Upper lobe of left lung (tissue), 6 donors: ENCODE results near the gene PGLYRP1. TPM values are rescaled to one million over a fixed set of nuclear protein-coding genes. Genes with fewer than 3 reads are reported as not detected.

ENCODE experiments used
- ATAC-seq, 2 donors: fragments of 200-7000 bp; cut with Tn5 transposase; one replicate each; pipeline ENCODE4 v1.9.1; 2022; ENCODE audit warnings: mild to moderate bottlenecking in 2 of 2, moderate library complexity in 2 of 2; ENCODE audit not compliant: low FRiP score in 2 of 2
- DNase-seq, 2 donors: peaks; one replicate each; pipeline ENCODE4 v3.0.0-alpha.2; 2019 to 2020
- H3K27ac ChIP-seq, 4 donors: fragments of 200-600 bp; sonication (generic); one replicate each; pipeline ENCODE4 v1.5.1; 2016 to 2019
- H3K27me3 ChIP-seq, 4 donors: fragments of 200-600 bp; sonication (generic); one replicate each; pipeline ENCODE4 v1.5.1; 2017 to 2019
- H3K36me3 ChIP-seq, 4 donors: fragments of 200-600 bp; sonication (generic); one replicate each; pipeline ENCODE4 v1.5.1; 2016 to 2019
- H3K4me1 ChIP-seq, 4 donors: fragments of 200-600 bp; sonication (generic); one replicate each; pipeline ENCODE4 v1.5.1; 2018 to 2019
- H3K4me3 ChIP-seq, 4 donors: fragments of 200-600 bp; sonication (generic); one replicate each; pipeline ENCODE4 v1.5.1; 2017 to 2019; ENCODE audit warnings: mild to moderate bottlenecking in 2 of 4, moderate library complexity in 1 of 4
- H3K9me3 ChIP-seq, 4 donors: fragments of 200-600 bp; sonication (generic); one replicate each; pipeline ENCODE4 v1.5.1; 2018 to 2019
- EP300 ChIP-seq, 4 donors: sonication (generic); formaldehyde crosslinking; IDR thresholded peaks; one replicate each; pipeline ENCODE4 v1.5.1; 2017; ENCODE audit warnings: antibody characterized with exemption in 4 of 4, control low read depth in 2 of 4
- POLR2A ChIP-seq, 4 donors: fragments of 450-650 bp; IDR thresholded peaks; one replicate each; pipeline ENCODE4 v1.5.1; 2016 to 2017; ENCODE audit warnings: antibody characterized with exemption in 4 of 4, mild to moderate bottlenecking in 2 of 4
- POLR2AphosphoS5 ChIP-seq, 2 donors: sonication (generic); formaldehyde crosslinking; IDR thresholded peaks; one replicate each; pipeline ENCODE4 v1.5.1; 2017; ENCODE audit warnings: antibody characterized with exemption in 2 of 2
- WGBS, 2 donors: methylation state at CpG; one replicate each; pipeline ENCODE4 v1.1.5; 2017 to 2018; 5-methylcytosine and 5-hydroxymethylcytosine counted together
- total RNA-seq, 6 donors: library from RNA; depleted of rRNA in 4 of 6; stranded (reverse); fragments of >200 nt in 4 of 6; gene quantifications; one replicate each; pipeline versions ENCODE4 v1.1.0 to v1.2.1, GENCODE V29; 2016 to 2021
- TF ChIP-seq, protein P1 (sequence below), 6 experiments: fragments of 450-650 bp in 4 of 6; fragments of 200-600 bp in 2 of 6; sonication (generic) in 2 of 6; IDR thresholded peaks; one replicate each; pipeline ENCODE4 v1.5.1; 2016 to 2019; ENCODE audit warnings: antibody characterized with exemption in 6 of 6
- donor health status: DM: no; HTN: no; CAD: no; lungs with moderate emphysema.
- donor health status: DM: no; HTN: yes; CAD: no; lungs with severe emphysema.

The PGLYRP1 gene, protein sequence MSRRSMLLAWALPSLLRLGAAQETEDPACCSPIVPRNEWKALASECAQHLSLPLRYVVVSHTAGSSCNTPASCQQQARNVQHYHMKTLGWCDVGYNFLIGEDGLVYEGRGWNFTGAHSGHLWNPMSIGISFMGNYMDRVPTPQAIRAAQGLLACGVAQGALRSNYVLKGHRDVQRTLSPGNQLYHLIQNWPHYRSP
- 1 to 10 TPM in 4 of 6 donors, not detected in 2; 2.1 to 4.3 (median 3.3) TPM for total RNA-seq

DNA sequence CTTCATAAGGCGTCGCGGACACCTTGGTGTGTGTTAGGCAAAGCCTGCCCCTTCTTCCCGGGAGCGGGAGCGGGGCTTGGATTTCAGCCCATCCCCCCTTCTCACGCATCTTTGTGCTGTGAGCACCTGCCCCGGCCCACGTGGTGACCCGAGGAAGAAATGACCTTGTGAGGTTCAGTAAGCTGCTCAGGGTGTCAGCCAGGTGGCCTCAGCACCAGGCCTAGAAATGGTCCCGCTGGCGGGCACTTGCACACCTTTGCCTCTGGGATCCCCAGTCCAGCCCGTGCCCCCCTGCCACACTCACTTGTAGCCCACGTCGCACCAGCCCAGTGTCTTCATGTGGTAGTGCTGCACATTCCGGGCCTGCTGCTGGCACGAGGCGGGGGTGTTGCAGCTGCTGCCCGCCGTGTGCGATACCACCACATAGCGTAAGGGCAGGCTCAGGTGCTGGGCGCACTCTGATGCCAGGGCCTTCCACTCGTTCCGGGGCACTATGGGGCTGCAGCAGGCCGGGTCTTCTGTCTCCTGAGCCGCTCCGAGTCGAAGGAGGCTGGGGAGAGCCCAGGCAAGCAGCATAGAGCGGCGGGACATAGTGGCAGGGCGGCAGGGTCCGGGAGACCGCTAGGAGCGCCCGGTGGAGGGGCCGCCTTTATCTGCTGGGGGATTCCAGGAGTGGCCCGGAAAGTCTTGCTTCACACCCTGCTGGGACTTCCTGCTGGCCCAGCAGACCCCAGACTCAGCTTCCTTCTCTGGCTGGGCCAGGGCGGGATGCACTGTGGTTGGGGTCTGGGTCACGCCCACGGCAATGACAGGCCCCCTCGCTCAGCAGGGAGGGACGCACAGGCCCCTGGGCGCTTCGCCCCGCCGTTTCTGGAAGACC is at the start of gene PGLYRP1:
TSS of gene PGLYRP1 (minus strand) at position 623 of the 880 bp plus-strand sequence. CDS start at position 591, 32 bp downstream.
- TF ChIP-seq EP300 (IDR thresholded peaks at IDR 0.05) (no peak), POLR2A (IDR thresholded peaks at IDR 0.05) (no peak), POLR2AphosphoS5 (IDR thresholded peaks at IDR 0.05) (no peak)
- TF ChIP-seq, protein P1, sequence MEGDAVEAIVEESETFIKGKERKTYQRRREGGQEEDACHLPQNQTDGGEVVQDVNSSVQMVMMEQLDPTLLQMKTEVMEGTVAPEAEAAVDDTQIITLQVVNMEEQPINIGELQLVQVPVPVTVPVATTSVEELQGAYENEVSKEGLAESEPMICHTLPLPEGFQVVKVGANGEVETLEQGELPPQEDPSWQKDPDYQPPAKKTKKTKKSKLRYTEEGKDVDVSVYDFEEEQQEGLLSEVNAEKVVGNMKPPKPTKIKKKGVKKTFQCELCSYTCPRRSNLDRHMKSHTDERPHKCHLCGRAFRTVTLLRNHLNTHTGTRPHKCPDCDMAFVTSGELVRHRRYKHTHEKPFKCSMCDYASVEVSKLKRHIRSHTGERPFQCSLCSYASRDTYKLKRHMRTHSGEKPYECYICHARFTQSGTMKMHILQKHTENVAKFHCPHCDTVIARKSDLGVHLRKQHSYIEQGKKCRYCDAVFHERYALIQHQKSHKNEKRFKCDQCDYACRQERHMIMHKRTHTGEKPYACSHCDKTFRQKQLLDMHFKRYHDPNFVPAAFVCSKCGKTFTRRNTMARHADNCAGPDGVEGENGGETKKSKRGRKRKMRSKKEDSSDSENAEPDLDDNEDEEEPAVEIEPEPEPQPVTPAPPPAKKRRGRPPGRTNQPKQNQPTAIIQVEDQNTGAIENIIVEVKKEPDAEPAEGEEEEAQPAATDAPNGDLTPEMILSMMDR (IDR thresholded peaks at IDR 0.05): no peak
- Histone ChIP-seq H3K27me3 (peaks cover 0 to 10% (median 5%) of the 10 kb centered on the region in 4 donors), H3K9me3 (no peaks in the 10 kb centered on the region), H3K36me3 (no peaks in the 10 kb centered on the region), H3K4me3 (peak within 1 kb of the TSS in 2 of 4 donors; percentile 13 to 21), H3K4me1 (no peaks in the 10 kb centered on the region), H3K27ac (peak within 1 kb of the TSS in 3 of 4 donors; percentile 55 to 79 (median 59))
- DNase-seq (peak in 1 of 2 donors; percentile 69), ATAC-seq (no peak)
- 20 to 27% methylated on average over 1 to 44 of the region's 47 CpGs for WGBS, 2 donors

GRCh38 chr19:46069806-46070341 is 47.0 kb upstream of the PGLYRP1 start:
- DNase-seq (no peak), ATAC-seq (no peak)
- Histone ChIP-seq H3K4me3 (no peak overlapping the region), H3K27ac (no peak overlapping the region), H3K36me3 (no peaks in the 10 kb centered on the region), H3K4me1 (no peaks in the 10 kb centered on the region), H3K27me3 (peaks cover 0 to 3% (median 0%) of the 10 kb centered on the region in 4 donors), H3K9me3 (no peaks in the 10 kb centered on the region)
- TF ChIP-seq, protein P1 (IDR thresholded peaks at IDR 0.05): no peak
- no peak for TF ChIP-seq POLR2A (IDR thresholded peaks at IDR 0.05)
- TF ChIP-seq EP300 (IDR thresholded peaks at IDR 0.05): no peak
- TF ChIP-seq POLR2AphosphoS5 (IDR thresholded peaks at IDR 0.05): no peak
- 37 to 43% methylated on average over 6 of the region's 6 CpGs for WGBS, 2 donors

GRCh38 chr19:46068345-46069258 is 45.7 kb upstream of the PGLYRP1 start:
- ATAC-seq: peak in 1 of 2 donors; percentile 29
- H3K27ac ChIP-seq: no peak overlapping the region
- H3K27me3 ChIP-seq: peaks cover 0 to 3% (median 0%) of the 10 kb centered on the region in 4 donors
- TF ChIP-seq, protein P1 (IDR thresholded peaks at IDR 0.05): no peak
- TF ChIP-seq POLR2A (IDR thresholded peaks at IDR 0.05) (no peak), EP300 (IDR thresholded peaks at IDR 0.05) (no peak), POLR2AphosphoS5 (IDR thresholded peaks at IDR 0.05) (no peak)
- no peak for DNase-seq
- H3K4me1 ChIP-seq: no peaks in the 10 kb centered on the region
- H3K9me3 ChIP-seq: no peaks in the 10 kb centered on the region
- no peak overlapping the region for H3K4me3 ChIP-seq
- no peaks in the 10 kb centered on the region for H3K36me3 ChIP-seq
- WGBS, 2 donors: 70 to 79% methylated on average over 12 of the region's 12 CpGs

DNA sequence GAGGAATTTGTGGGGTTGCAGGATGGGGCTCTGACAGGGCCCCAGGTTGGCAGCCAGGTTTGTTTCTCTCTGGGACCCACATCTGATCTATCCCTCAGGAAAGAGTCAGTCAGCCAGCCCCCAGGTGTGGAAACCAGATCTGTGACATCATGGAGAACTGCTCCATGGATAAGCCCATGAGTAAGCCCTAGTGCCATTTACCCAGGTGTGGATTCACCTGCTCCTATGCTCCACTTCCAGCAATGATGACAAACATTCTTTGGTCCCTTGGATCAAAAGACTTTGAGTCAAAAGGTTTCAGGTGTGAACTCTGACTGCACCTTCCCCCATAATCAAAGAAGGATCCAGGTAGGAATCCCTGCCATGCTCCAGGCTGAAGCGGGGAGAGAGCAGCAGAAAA is 44.8 kb upstream of the PGLYRP1 start:
- no peak for ATAC-seq
- no peak for TF ChIP-seq POLR2A (IDR thresholded peaks at IDR 0.05)
- TF ChIP-seq POLR2AphosphoS5 (IDR thresholded peaks at IDR 0.05): no peak
- TF ChIP-seq, protein P1 (IDR thresholded peaks at IDR 0.05): no peak
- TF ChIP-seq EP300 (IDR thresholded peaks at IDR 0.05): no peak
- no peaks in the 10 kb centered on the region for H3K4me1 ChIP-seq
- no peaks in the 10 kb centered on the region for H3K36me3 ChIP-seq
- no peaks in the 10 kb centered on the region for H3K9me3 ChIP-seq
- H3K27me3 ChIP-seq: peaks cover 0 to 3% (median 0%) of the 10 kb centered on the region in 4 donors
- DNase-seq: no peak
- H3K4me3 ChIP-seq: no peak overlapping the region
- WGBS, 2 donors: 100% methylated on average over 1 of the region's 1 CpG
- no peak overlapping the region for H3K27ac ChIP-seq
